HCT116 (cell line): ENCODE measurements around the gene DOCK7. TPM values are rescaled to one million over a fixed set of nuclear protein-coding genes. Genes with fewer than 3 reads are reported as not detected.

Experiments
- ATAC-seq: fragments of 200-7000 bp; cut with Tn5 transposase; 2 replicates; pipeline ENCODE4 v1.9.1; 2020; ENCODE audit warnings: mild to moderate bottlenecking, moderate library complexity
- BruUV-seq: library from RNA; stranded (reverse); fragments of 400-500 nt; replicated peaks from 2 replicates; lab custom pipeline; 2021; lab: Mats Ljungman, UMichigan
- CTCF ChIA-PET: fragments of 300-600 bp; sonication (Branson Sonifier 250); formaldehyde crosslinking; loops from one replicate; lab custom pipeline; 2021; ENCODE audit warnings: antibody characterized with exemption; lab: Charles Lee
- POLR2A ChIA-PET: fragments of 300-600, 350-600 bp; sonication (Branson Sonifier 250); formaldehyde crosslinking; loops from one replicate; lab custom pipeline; 2021; ENCODE audit warnings: antibody characterized with exemption; lab: Charles Lee
- RAD21 ChIA-PET, 2 experiments: fragments of 300-600 bp; sonication (Branson Sonifier 250); formaldehyde crosslinking; loops; one replicate each; lab custom pipeline; 2023; ENCODE audit warnings: low total read pairs in 2 of 2; ENCODE audit not compliant: uncharacterized antibody in 2 of 2, unreplicated experiment in 2 of 2, low non-redundant PET in 1 of 2; lab: Charles Lee
- DNase-seq: peaks from one replicate; pipeline ENCODE4 v3.0.0-alpha.2; 2010; ENCODE audit warnings: low read depth, low spot score
- H2AFZ ChIP-seq: fragments of 200-600 bp; shearing (Covaris generic), sonication (generic); 2 replicates; pipeline ENCODE4 v1.6.1; 2017; ENCODE audit warnings: low read depth, mixed run types, mixed read lengths, antibody characterized with exemption, low read length; ENCODE audit not compliant: poor library complexity, severe bottlenecking
- H3K27ac ChIP-seq: 2 replicates; pipeline ENCODE4 v1.5.1; 2012; ENCODE audit warnings: low read depth, low read length
- H3K27me3 ChIP-seq: fragments of 200-600 bp; sonication (generic); 2 replicates; pipeline ENCODE4 v1.6.1; 2016; ENCODE audit warnings: mixed run types, low read length, mixed read lengths; ENCODE audit not compliant: insufficient read depth
- H3K36me3 ChIP-seq, 2 experiments: fragments of 200-500 bp in 1 of 2; fragments of 200-600 bp in 1 of 2; sonication (Bioruptor generic) in 1 of 2; sonication (generic) in 1 of 2; 2 replicates each; pipeline versions ENCODE4 v1.5.1 to v1.6.1; 2014 to 2016; ENCODE audit warnings: low read length in 2 of 2, inconsistent platforms in 1 of 2, mixed read lengths in 1 of 2, mixed run types in 1 of 2; ENCODE audit not compliant: insufficient read depth in 2 of 2, control insufficient read depth in 1 of 2
- H3K4me1 ChIP-seq, 2 experiments: fragments of 200-600 bp in 1 of 2; sonication (generic) in 1 of 2; 2 replicates each; pipeline versions ENCODE4 v1.5.1 to v1.6.1; 2012 to 2017; ENCODE audit warnings: low read length in 2 of 2, inconsistent platforms in 1 of 2, mild to moderate bottlenecking in 1 of 2, mixed read lengths in 1 of 2, mixed run types in 1 of 2, moderate library complexity in 1 of 2; ENCODE audit not compliant: insufficient read depth in 2 of 2, control insufficient read depth in 1 of 2
- H3K4me2 ChIP-seq: fragments of 200-600 bp; sonication (generic); 2 replicates; pipeline ENCODE4 v1.6.1; 2017; ENCODE audit warnings: mixed run types, low read length, mixed read lengths
- H3K4me3 ChIP-seq, 2 experiments: fragments of 200-600 bp in 1 of 2; sonication (generic) in 1 of 2; replicated peaks in 1 of 2; 2 replicates each; pipeline ENCODE4 v1.5.1; 2011 to 2016; ENCODE audit warnings: low read length in 2 of 2, control low read depth in 1 of 2, low read depth in 1 of 2, mild to moderate bottlenecking in 1 of 2, mixed read lengths in 1 of 2, mixed run types in 1 of 2
- H3K79me2 ChIP-seq: fragments of 200-600 bp; sonication (generic); 2 replicates; pipeline ENCODE4 v1.6.1; 2017; ENCODE audit warnings: mild to moderate bottlenecking, mixed run types, low read length, moderate library complexity, mixed read lengths; ENCODE audit not compliant: insufficient read depth
- H3K9ac ChIP-seq: fragments of 200-600 bp; sonication (generic); 2 replicates; pipeline ENCODE4 v1.6.1; 2016; ENCODE audit warnings: low read length, mixed read lengths
- H3K9me2 ChIP-seq: fragments of 200-600 bp; sonication (generic), shearing (Covaris generic); 2 replicates; pipeline ENCODE4 v1.6.1; 2017; ENCODE audit warnings: mixed run types, mild to moderate bottlenecking, moderate library complexity; ENCODE audit not compliant: insufficient read depth
- H3K9me3 ChIP-seq, 2 experiments: fragments of 200-500 bp in 1 of 2; fragments of 200-600 bp in 1 of 2; sonication (Bioruptor generic) in 1 of 2; sonication (generic) in 1 of 2; 2 replicates each; pipeline ENCODE4 v1.6.1; 2014 to 2017; ENCODE audit warnings: low read length in 2 of 2, mixed read lengths in 2 of 2, inconsistent platforms in 1 of 2, low read depth in 1 of 2, mild to moderate bottlenecking in 1 of 2, mixed run types in 1 of 2, moderate library complexity in 1 of 2; ENCODE audit not compliant: control insufficient read depth in 1 of 2, insufficient read depth in 1 of 2
- H4K20me1 ChIP-seq: fragments of 200-600 bp; sonication (generic), shearing (Covaris generic); 2 replicates; pipeline ENCODE4 v1.6.1; 2017; ENCODE audit warnings: mixed run types, mild to moderate bottlenecking, moderate library complexity; ENCODE audit not compliant: insufficient read depth
- CBX3 ChIP-seq: IDR thresholded peaks from 2 replicates; pipeline ENCODE4 v1.6.1; 2012; ENCODE audit warnings: low read depth
- EGR1 ChIP-seq: IDR thresholded peaks from 2 replicates; pipeline ENCODE4 v1.6.1; 2012; ENCODE audit warnings: low read depth
- intact Hi-C: fragments of 100-400 bp; cut with micrococcal nuclease; formaldehyde crosslinking; loops from 2 replicates; pipeline ENCODE4 v1.10.0; 2022
- total RNA-seq: library from RNA; stranded (reverse); gene quantifications from one replicate; pipeline ENCODE4 v1.2.1, GENCODE V29; 2021; ENCODE audit not compliant: unreplicated experiment
- TF ChIP-seq, protein P1 (sequence below): IDR thresholded peaks from 2 replicates; pipeline ENCODE4 v1.6.1; 2012; ENCODE audit warnings: low read depth

The DOCK7 gene
- total RNA-seq, 1 experiment from 2014 or later = 49.0 TPM

GRCh38 chr1:62628506-62628905, 59.7 kb downstream of the DOCK7 start:
- Histone ChIP-seq H4K20me1 (no peaks in the 10 kb centered on the region), H3K27me3 (no peaks in the 10 kb centered on the region), H3K4me1 (no peaks in the 10 kb centered on the region), H3K4me2 (no peak overlapping the region), H3K9me2 (no peaks in the 10 kb centered on the region), H3K36me3 (peaks cover 0 to 3% of the 10 kb centered on the region in 2 experiments; a peak in 1 of 4 replicates), H3K27ac (no peak overlapping the region), H3K79me2 (peaks cover 3% of the 10 kb centered on the region; the same call in 1 of the 2 replicates), H3K4me3 (no peak overlapping the region), H2AFZ (no peak overlapping the region), H3K9me3 (no peaks in the 10 kb centered on the region), H3K9ac (no peak overlapping the region)
- RAD21 ChIA-PET = no interaction called here
- POLR2A ChIA-PET = interaction anchor here (0.6 kb wide), 1 partner anchor 11 kb away, joined by 3 read pairs; no protein-coding TSS in a partner anchor
- DNase-seq = no peak
- CTCF ChIA-PET = no interaction called here
- no peak for ATAC-seq
- intact Hi-C loops = no loop called here
- no TSS peak for BruUV-seq
- TF ChIP-seq, protein P1, sequence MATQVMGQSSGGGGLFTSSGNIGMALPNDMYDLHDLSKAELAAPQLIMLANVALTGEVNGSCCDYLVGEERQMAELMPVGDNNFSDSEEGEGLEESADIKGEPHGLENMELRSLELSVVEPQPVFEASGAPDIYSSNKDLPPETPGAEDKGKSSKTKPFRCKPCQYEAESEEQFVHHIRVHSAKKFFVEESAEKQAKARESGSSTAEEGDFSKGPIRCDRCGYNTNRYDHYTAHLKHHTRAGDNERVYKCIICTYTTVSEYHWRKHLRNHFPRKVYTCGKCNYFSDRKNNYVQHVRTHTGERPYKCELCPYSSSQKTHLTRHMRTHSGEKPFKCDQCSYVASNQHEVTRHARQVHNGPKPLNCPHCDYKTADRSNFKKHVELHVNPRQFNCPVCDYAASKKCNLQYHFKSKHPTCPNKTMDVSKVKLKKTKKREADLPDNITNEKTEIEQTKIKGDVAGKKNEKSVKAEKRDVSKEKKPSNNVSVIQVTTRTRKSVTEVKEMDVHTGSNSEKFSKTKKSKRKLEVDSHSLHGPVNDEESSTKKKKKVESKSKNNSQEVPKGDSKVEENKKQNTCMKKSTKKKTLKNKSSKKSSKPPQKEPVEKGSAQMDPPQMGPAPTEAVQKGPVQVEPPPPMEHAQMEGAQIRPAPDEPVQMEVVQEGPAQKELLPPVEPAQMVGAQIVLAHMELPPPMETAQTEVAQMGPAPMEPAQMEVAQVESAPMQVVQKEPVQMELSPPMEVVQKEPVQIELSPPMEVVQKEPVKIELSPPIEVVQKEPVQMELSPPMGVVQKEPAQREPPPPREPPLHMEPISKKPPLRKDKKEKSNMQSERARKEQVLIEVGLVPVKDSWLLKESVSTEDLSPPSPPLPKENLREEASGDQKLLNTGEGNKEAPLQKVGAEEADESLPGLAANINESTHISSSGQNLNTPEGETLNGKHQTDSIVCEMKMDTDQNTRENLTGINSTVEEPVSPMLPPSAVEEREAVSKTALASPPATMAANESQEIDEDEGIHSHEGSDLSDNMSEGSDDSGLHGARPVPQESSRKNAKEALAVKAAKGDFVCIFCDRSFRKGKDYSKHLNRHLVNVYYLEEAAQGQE = no peak

DNA sequence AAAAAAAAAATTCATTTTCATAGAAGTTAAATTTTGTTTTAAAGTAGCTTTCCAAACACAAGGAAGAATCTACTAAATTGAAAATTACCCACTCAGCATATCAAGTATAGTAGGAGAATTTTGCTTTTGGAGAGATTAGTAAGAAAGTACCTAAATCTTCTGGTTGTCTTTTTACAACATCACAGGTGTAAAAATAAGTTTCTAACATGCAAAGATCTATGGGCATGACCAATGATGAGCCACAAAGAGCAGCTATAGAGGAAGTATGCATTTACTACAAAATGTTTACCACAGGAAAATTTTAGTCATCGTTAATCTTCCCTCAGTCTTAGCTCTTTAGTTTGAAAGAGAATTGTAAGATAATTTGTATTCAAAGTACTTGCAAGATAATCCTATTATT, 62.8 kb downstream of the DOCK7 start:
- Histone ChIP-seq H3K9me3 (no peaks in the 10 kb centered on the region), H3K27ac (no peak overlapping the region), H3K79me2 (peaks cover 3% of the 10 kb centered on the region; the same call in 1 of the 2 replicates), H3K27me3 (no peaks in the 10 kb centered on the region), H4K20me1 (no peaks in the 10 kb centered on the region), H3K9ac (no peak overlapping the region), H3K4me3 (no peak overlapping the region), H3K9me2 (no peaks in the 10 kb centered on the region), H2AFZ (no peak overlapping the region), H3K4me1 (peaks cover 8 to 11% of the 10 kb centered on the region in 2 experiments), H3K36me3 (no peaks in the 10 kb centered on the region), H3K4me2 (no peak overlapping the region)
- DNase-seq (no peak), ATAC-seq (no peak)
- POLR2A ChIA-PET = no interaction called here
- CTCF ChIA-PET = no interaction called here
- intact Hi-C loops = no loop called here
- TF ChIP-seq CBX3 = no peak
- no peak for TF ChIP-seq EGR1
- RAD21 ChIA-PET = no interaction called here
- no TSS peak for BruUV-seq
